Measurements from ENCODE around the gene FHOD3. TPM values are rescaled to one million over a fixed set of nuclear protein-coding genes. Genes with fewer than 3 reads are reported as not detected.

The FHOD3 gene
- total RNA-seq, 1 experiment from 2014 or later: 5.0 TPM

- DNase-seq (ENCODE audit: unreplicated experiment): no peak
- Mint-ChIP-seq H3K27ac (ENCODE audit: low read depth, unreplicated experiment) (no peak overlapping the region), H3K9me3 (ENCODE audit: unreplicated experiment) (no peaks in the 10 kb centered on the region), H3K36me3 (ENCODE audit: insufficient read depth, unreplicated experiment) (peaks cover 5% of the 10 kb centered on the region), H3K4me3 (ENCODE audit: unreplicated experiment) (no peak overlapping the region), H3K4me1 (ENCODE audit: insufficient read depth, unreplicated experiment) (peaks cover 11% of the 10 kb centered on the region), H3K27me3 (ENCODE audit: insufficient read depth, unreplicated experiment) (no peaks in the 10 kb centered on the region)
- intact Hi-C loops (cut with micrococcal nuclease): no loop called here
- no peak for TF ChIP-seq CTCF (IDR thresholded peaks at IDR 0.05; ENCODE audit: unreplicated experiment)
- CTCF ChIA-PET: interaction anchor here (2.0 kb wide), 1 partner anchor 29 kb away, joined by 8 read pairs; no protein-coding TSS in a partner anchor
- POLR2A ChIA-PET: interaction anchor here (0.8 to 1.1 kb wide), 3 partner anchors 10 to 352 kb away, joined by 3 read pairs; no protein-coding TSS in a partner anchor
- no TSS peak for BruUV-seq (replicated peaks)
Observed at GRCh38 chr18:36658611-36659010, 361.1 kb downstream of the FHOD3 start.

DNA sequence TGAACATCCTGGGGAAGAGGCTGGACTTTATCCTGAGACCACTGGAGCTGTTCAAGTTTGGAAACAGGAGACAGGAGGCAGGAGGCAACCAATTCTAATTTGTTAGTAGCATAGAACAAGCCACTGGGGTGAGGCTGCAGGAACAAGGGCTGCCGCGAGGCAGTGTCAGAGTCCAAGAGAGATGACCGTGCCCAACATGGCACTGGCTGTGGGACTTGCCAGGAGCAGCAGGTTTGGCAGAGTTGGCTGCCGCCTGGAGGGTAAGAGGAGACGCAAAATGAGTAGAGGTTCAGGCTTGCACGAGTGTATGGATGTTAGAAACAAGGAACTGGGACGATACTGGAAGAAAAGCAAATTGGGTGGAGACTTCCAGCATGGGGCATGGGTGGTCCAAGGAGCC lies 362.8 kb downstream of the FHOD3 start:
- CTCF ChIA-PET: no interaction called here
- no TSS peak for BruUV-seq (replicated peaks)
- intact Hi-C loops (cut with micrococcal nuclease): no loop called here
- H3K36me3 Mint-ChIP-seq (ENCODE audit: insufficient read depth, unreplicated experiment): peaks cover 5% of the 10 kb centered on the region
- POLR2A ChIA-PET: no interaction called here
- H3K27ac Mint-ChIP-seq (ENCODE audit: low read depth, unreplicated experiment): no peak overlapping the region
- H3K4me3 Mint-ChIP-seq (ENCODE audit: unreplicated experiment): no peak overlapping the region
- H3K9me3 Mint-ChIP-seq (ENCODE audit: unreplicated experiment): no peaks in the 10 kb centered on the region
- TF ChIP-seq CTCF (IDR thresholded peaks at IDR 0.05; ENCODE audit: unreplicated experiment): no peak
- peaks cover 15% of the 10 kb centered on the region for H3K4me1 Mint-ChIP-seq (ENCODE audit: insufficient read depth, unreplicated experiment)
- H3K27me3 Mint-ChIP-seq (ENCODE audit: insufficient read depth, unreplicated experiment): no peaks in the 10 kb centered on the region
- DNase-seq (ENCODE audit: unreplicated experiment): no peak

DNA sequence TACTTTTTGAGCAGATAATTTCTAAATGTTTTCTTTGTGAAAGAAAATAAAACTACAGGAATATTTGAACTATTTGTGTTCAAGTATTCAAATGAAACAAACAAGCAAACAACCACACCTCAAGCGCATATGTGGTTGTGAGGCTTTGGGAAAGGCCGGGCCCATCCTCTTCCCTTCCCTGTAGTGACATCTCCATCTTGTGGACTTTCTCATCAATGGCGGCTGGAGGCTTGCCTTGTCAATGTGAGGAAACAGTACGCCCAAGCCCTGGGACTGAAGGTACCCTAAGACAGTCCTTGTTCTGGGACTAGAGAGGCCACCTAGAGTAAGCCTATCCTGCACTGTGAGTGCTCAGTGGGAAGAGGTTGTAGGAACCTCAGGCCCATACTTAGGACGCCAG lies 364.5 kb downstream of the FHOD3 start:
- intact Hi-C loops (cut with micrococcal nuclease): no loop called here
- CTCF ChIA-PET: interaction anchor here (0.6 kb wide), 1 partner anchor 89 kb away, joined by 4 read pairs; no protein-coding TSS in a partner anchor
- Mint-ChIP-seq H3K36me3 (ENCODE audit: insufficient read depth, unreplicated experiment) (peaks cover 5% of the 10 kb centered on the region), H3K4me1 (ENCODE audit: insufficient read depth, unreplicated experiment) (peaks cover 15% of the 10 kb centered on the region), H3K27ac (ENCODE audit: low read depth, unreplicated experiment) (no peak overlapping the region), H3K9me3 (ENCODE audit: unreplicated experiment) (no peaks in the 10 kb centered on the region), H3K27me3 (ENCODE audit: insufficient read depth, unreplicated experiment) (no peaks in the 10 kb centered on the region), H3K4me3 (ENCODE audit: unreplicated experiment) (no peak overlapping the region)
- no peak for TF ChIP-seq CTCF (IDR thresholded peaks at IDR 0.05; ENCODE audit: unreplicated experiment)
- DNase-seq (ENCODE audit: unreplicated experiment): peak; percentile 31
- POLR2A ChIA-PET: interaction anchor here (1.0 kb wide), 1 partner anchor 90 kb away, joined by 3 read pairs; no protein-coding TSS in a partner anchor
- no TSS peak for BruUV-seq (replicated peaks)

GRCh38 chr18:36663312-36663711 lies 365.8 kb downstream of the FHOD3 start:
- Mint-ChIP-seq H3K4me1 (ENCODE audit: insufficient read depth, unreplicated experiment) (peaks cover 14% of the 10 kb centered on the region), H3K9me3 (ENCODE audit: unreplicated experiment) (no peaks in the 10 kb centered on the region), H3K36me3 (ENCODE audit: insufficient read depth, unreplicated experiment) (peaks cover 5% of the 10 kb centered on the region), H3K27me3 (ENCODE audit: insufficient read depth, unreplicated experiment) (no peaks in the 10 kb centered on the region), H3K4me3 (ENCODE audit: unreplicated experiment) (no peak overlapping the region), H3K27ac (ENCODE audit: low read depth, unreplicated experiment) (no peak overlapping the region)
- no peak for DNase-seq (ENCODE audit: unreplicated experiment)
- ChIA-PET CTCF (interaction anchor here (1.1 to 1.2 kb wide), 2 partner anchors 354 to 534 kb away, joined by 3 to 4 read pairs; partner anchors contain the start of gene SLC39A6), POLR2A (interaction anchor here (1.1 to 1.3 kb wide), 2 partner anchors 9 to 62 kb away, joined by 3 read pairs; no protein-coding TSS in a partner anchor)
- no peak for TF ChIP-seq CTCF (IDR thresholded peaks at IDR 0.05; ENCODE audit: unreplicated experiment)
- BruUV-seq (replicated peaks): no TSS peak
- intact Hi-C loops (cut with micrococcal nuclease): no loop called here
